Stimulated activated naive CD8-positive, alpha-beta T cell treated with anti-CD3 and anti-CD28 coated beads, Interleukin-15, Interleukin-2, amounts not matched to agents 100 U/mL and 50 U/mL, for 24 hours (primary cell): ENCODE results near the gene RHOA.
"Not testable (repeated sequence)": the region's sequence is repeated elsewhere in the genome, so short reads cannot be mapped to it uniquely, and the experiment has no call there.

Source experiments
- ATAC-seq: fragments of 150-1000 bp; cut with Tn5 transposase; one replicate; pipeline ENCODE4 v1.10.0; 2021
- DNase-seq: peaks from one replicate; pipeline ENCODE4 v3.0.0; 2021

RHOA gene

GRCh38 chr3:49411535-49411967 lies 225 bp downstream of the RHOA start:
- peak; percentile 19 for ATAC-seq
- DNase-seq, result peak; percentile 69

DNA sequence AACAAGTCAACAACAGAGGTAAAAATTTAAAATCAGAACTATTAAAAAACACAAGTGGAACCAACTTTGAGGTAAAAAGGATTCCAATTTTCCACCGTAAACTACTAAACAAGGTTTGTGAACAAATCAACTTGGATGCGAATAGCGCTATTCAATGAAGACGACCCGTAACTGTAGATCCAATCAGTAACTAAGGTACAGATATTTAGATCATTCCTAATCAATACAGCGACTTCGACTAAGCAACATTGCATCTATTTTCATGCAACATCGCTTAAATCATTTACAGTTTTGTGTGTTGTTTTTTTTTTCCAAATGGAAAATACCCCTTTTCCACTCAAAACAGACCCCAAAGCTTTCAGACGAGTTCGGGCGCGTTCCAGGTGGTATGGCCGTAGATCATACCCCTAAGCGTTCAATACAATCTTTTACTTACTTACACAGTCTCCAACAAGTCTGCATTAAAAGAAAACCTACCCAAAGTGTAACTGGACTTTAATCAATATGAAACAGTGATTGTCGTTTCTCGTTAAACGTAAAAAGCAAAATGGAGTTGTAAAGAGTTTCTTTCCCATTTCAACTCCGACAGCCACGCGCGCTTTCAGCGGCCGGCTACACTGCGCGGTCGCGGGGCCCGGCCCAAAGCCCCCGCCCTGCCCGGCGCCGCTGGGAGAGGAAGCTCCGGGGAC lies 786 bp downstream of the RHOA start:
- DNase-seq (no peak), ATAC-seq (no peak)

GRCh38 chr3:49410066-49410845 lies 1.5 kb downstream of the RHOA start:
- ATAC-seq (no peak), DNase-seq (no peak)

GRCh38 chr3:49406571-49407565 lies 4.9 kb downstream of the RHOA start:
- ATAC-seq, result no peak

DNA sequence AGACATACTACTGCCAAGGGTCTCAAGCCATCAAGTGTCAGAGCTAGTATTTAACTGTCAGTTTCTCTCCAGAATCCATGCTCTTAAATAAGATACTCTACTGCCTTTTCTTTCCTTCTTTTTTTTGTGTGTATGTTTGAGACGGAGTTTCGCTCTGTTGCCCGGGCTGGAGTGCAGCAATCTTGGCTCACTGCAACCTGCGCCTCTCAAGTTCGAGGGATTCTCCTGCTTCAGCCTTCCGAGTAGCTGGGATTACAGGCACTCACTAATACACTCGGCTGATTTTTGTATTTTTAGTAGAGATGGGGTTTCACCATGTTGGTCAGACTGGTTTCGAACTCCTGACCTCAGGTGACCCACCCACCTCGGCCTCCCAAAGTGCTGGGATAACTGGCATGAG lies 6.2 kb downstream of the RHOA start:
- not testable (repeated sequence) for DNase-seq, ATAC-seq

More at GRCh38 chr3:49406571-49407565, 4.9 kb downstream of the RHOA start:
- no peak for DNase-seq

- ATAC-seq (no peak), DNase-seq (no peak)
Measured at GRCh38 chr3:49403891-49404290, 7.9 kb downstream of the RHOA start.

DNA sequence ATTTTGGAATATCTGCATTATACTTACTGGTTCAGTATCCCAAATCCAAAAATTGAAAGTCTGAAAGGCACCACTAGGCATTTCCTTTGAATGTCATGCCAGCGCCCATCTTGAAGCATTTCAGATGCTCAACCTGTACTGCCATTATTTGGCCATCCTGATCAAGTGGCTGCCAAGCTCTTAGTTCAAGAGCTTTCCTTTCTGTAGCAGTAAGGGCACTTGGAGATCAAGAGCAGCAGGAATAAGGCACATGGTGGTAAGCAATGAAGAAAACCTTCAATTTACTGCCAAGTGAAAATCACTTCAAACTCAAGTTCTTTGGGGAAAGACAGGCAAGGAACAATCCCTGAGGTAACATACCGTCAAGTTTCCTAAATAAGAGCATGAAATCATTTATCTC lies 10.0 kb downstream of the RHOA start:
- ATAC-seq (no peak), DNase-seq (no peak)

GRCh38 chr3:49399461-49399860 lies 12.3 kb downstream of the RHOA start:
- no peak for ATAC-seq
- no peak for DNase-seq

- no peak for ATAC-seq
- DNase-seq, result no peak
Measured at GRCh38 chr3:49397470-49397869, 14.3 kb downstream of the RHOA start.

DNA sequence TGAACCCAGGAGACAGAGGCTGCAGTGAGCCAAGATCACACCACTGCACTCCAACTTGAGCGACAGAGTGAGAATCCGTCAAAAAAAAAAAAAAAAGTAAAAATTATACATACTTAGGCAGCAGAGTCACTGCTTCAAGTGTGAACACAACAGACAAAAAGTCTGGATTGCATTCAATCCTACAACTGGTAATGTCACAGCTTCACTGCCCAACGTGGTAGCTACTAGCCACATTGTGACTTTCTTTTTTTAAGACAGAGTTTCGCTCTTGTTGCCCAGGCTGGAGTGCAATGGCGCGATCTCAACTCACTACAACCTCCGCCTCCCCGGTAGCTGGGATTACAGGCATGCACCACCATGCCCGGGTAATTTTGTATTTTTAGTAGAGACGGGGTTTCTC lies 20.5 kb downstream of the RHOA start:
- not testable (repeated sequence) for DNase-seq, ATAC-seq

DNA sequence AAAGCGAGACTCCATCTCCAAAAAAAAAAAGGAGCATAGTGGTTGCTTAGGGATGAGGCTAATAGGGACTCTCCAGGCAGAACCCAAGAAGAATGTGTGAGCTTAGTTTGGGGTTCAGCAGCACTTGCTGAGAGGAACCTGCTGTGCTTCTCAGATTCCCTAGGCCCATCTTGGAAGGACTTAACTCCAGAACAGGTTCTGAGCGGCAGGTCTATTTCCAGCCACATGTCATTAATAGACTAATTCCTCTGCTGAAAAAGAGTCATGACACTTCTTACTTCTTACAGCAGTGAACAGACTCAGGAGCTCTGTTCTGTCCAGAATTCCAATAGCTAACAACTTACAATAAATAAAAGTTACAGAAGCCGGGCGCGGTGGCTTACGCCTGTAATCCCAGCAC lies 22.5 kb downstream of the RHOA start:
- no peak for DNase-seq
- ATAC-seq, result no peak

DNA sequence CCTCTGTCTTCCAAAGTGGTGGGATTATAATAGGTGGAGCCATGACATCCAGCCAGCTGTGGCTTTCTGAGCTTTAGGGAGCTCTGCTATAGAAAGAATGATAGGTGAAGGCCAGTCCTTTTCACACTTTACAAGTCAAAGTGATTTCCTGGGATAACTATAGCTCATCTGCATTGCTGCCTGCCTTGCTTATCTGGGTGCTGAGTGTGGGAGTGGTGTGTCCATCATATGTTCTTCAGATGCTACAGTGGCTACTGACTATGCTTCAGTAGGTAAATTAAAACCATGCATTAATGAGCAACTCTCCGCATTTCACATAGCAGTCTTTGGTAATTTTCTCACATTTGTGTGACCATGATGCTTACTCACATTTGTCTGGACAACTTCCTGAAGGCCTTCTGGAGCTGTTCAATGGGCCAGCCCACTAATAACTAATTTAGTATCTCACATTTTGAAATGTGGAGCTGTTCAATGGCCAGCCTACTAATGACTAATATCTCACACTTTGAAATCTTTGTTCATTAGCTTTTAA lies 23.4 kb downstream of the RHOA start:
- no peak for DNase-seq
- no peak for ATAC-seq

- DNase-seq, result no peak
Measured at GRCh38 chr3:49387721-49388120, 24.1 kb downstream of the RHOA start.

GRCh38 chr3:49386056-49386756 lies 25.6 kb downstream of the RHOA start:
- ATAC-seq, result no peak
- no peak for DNase-seq

More at GRCh38 chr3:49387721-49388120, 24.1 kb downstream of the RHOA start:
- ATAC-seq, result no peak

- ATAC-seq (no peak), DNase-seq (no peak)
Measured at GRCh38 chr3:49385617-49386016, 26.2 kb downstream of the RHOA start.

- no peak for DNase-seq
- ATAC-seq, result no peak
Measured at GRCh38 chr3:49383387-49383786, 28.4 kb downstream of the RHOA start.

GRCh38 chr3:49378249-49378895 lies 33.4 kb downstream of the RHOA start:
- no peak for DNase-seq
- ATAC-seq, result no peak

GRCh38 chr3:49377483-49377882 lies 34.3 kb downstream of the RHOA start:
- DNase-seq (peak; percentile 57), ATAC-seq (peak; percentile 94)

GRCh38 chr3:49371946-49372345 lies 39.8 kb downstream of the RHOA start:
- ATAC-seq (no peak), DNase-seq (no peak)

DNA sequence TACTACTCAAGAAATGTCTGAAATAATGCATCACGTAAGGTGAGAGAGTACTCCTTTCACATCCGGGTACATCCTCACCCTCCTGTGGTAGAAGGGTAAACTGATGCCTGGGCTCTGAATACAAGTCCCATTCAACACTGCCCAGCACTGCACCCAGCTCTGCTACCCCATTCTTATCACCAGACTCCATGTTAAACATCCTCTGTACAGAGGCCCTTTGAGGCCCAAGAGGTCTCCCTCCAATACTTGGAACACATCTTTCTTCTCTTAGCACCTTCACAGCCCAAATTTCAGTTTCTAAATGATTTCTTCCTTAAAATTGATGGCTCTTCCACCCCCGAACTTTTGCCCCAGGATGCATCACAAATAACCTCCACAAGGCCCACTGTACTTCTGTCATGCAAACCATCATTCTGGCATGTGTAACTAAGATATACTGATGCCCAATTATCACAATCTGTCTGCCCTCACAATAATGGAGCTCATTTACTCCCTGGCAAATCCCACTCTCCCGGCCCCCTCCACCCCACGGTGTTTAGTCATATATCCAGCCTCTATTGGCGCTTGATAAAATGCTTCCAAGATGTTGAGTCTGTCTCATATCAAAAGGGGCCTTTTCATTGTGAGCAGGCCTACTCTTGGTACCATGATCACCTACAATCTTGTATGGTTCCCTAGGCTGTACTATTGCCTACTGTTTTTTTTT lies 41.0 kb downstream of the RHOA start:
- ATAC-seq (peak; percentile 59), DNase-seq (no peak)
